Uterus (tissue), 2 donors: ENCODE results near the gene SNTG2.

Experiments used
- POLR2A ChIP-seq, 2 donors: fragments of 450-650 bp; IDR thresholded peaks; one replicate each; pipeline ENCODE4 v1.6.1; 2016; ENCODE audit warnings: antibody characterized with exemption in 2 of 2, mild to moderate bottlenecking in 1 of 2, moderate library complexity in 1 of 2
- TF ChIP-seq, protein P1 (sequence below), 4 experiments: fragments of 200-600 bp in 2 of 4; fragments of 450-650 bp in 2 of 4; sonication (generic) in 2 of 4; IDR thresholded peaks; one replicate each; pipeline ENCODE4 v1.5.1; 2016 to 2019; ENCODE audit warnings: antibody characterized with exemption in 4 of 4, mild to moderate bottlenecking in 2 of 4, moderate library complexity in 1 of 4

GRCh38 chr2:1310866-1311265 lies 360.2 kb downstream of the SNTG2 start:
- TF ChIP-seq, protein P1, sequence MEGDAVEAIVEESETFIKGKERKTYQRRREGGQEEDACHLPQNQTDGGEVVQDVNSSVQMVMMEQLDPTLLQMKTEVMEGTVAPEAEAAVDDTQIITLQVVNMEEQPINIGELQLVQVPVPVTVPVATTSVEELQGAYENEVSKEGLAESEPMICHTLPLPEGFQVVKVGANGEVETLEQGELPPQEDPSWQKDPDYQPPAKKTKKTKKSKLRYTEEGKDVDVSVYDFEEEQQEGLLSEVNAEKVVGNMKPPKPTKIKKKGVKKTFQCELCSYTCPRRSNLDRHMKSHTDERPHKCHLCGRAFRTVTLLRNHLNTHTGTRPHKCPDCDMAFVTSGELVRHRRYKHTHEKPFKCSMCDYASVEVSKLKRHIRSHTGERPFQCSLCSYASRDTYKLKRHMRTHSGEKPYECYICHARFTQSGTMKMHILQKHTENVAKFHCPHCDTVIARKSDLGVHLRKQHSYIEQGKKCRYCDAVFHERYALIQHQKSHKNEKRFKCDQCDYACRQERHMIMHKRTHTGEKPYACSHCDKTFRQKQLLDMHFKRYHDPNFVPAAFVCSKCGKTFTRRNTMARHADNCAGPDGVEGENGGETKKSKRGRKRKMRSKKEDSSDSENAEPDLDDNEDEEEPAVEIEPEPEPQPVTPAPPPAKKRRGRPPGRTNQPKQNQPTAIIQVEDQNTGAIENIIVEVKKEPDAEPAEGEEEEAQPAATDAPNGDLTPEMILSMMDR (IDR thresholded peaks at IDR 0.05) = no peak
- no peak for TF ChIP-seq POLR2A (IDR thresholded peaks at IDR 0.05)
